Endothelial cell of umbilical vein (primary cell): ENCODE measurements around the gene GALNT14. TPM values are rescaled to one million over a fixed set of nuclear protein-coding genes. Genes with fewer than 3 reads are reported as not detected.

ENCODE experiments used
- BruUV-seq: library from RNA; stranded (reverse); fragments of 400-500 nt; replicated peaks from 2 replicates; lab custom pipeline; 2021; lab: Mats Ljungman, UMichigan
- CTCF ChIA-PET: fragments of 300-600, 350-600 bp; sonication (Branson Sonifier 250); formaldehyde crosslinking; loops from one replicate; lab custom pipeline; 2021; ENCODE audit warnings: antibody characterized with exemption, inconsistent platforms; lab: Charles Lee
- POLR2A ChIA-PET: fragments of 300-600, 350-600 bp; sonication (Branson Sonifier 250); formaldehyde crosslinking; loops from one replicate; lab custom pipeline; 2021; ENCODE audit warnings: antibody characterized with exemption, inconsistent platforms; lab: Charles Lee
- DNase-seq: peaks from one replicate; pipeline ENCODE4 v3.0.0-alpha.2; 2011; ENCODE audit warnings: low read depth, low spot score
- FAIRE-seq: peaks from 2 replicates; lab custom pipeline; 2011; peaks lifted over from hg19 to GRCh38; lab: Jason Lieb, UNC
- H2AFZ ChIP-seq: 2 replicates; pipeline ENCODE4 v1.6.0; 2012; ENCODE audit warnings: low read depth, low read length, control low read depth, inconsistent platforms
- H3K27ac ChIP-seq: 2 replicates; pipeline ENCODE4 v1.5.1; 2011; ENCODE audit warnings: low read depth, mild to moderate bottlenecking, control low read depth, low read length, moderate library complexity; ENCODE audit not compliant: insufficient read depth
- H3K27me3 ChIP-seq, 2 experiments: 2 replicates each; pipeline versions ENCODE4 v1.6.0 to v1.6.1; 2011; ENCODE audit warnings: low read length in 2 of 2, mixed read lengths in 1 of 2; ENCODE audit not compliant: control insufficient read depth in 2 of 2, insufficient read depth in 2 of 2
- H3K36me3 ChIP-seq, 2 experiments: 2 replicates in 1 of 2; 3 replicates in 1 of 2; pipeline ENCODE4 v1.5.1; 2011; ENCODE audit warnings: low read length in 2 of 2, mild to moderate bottlenecking in 1 of 2, moderate library complexity in 1 of 2; ENCODE audit not compliant: control insufficient read depth in 2 of 2, insufficient read depth in 2 of 2; ENCODE audit errors: extremely low read depth in 1 of 2
- H3K4me1 ChIP-seq: 3 replicates; pipeline ENCODE4 v1.5.1; 2011; ENCODE audit warnings: mild to moderate bottlenecking, low read length; ENCODE audit not compliant: control insufficient read depth, insufficient read depth; ENCODE audit errors: extremely low read depth
- H3K4me2 ChIP-seq: 2 replicates; pipeline ENCODE4 v1.6.1; 2011; ENCODE audit warnings: low read length, control low read depth, mixed read lengths; ENCODE audit not compliant: insufficient read depth
- H3K4me3 ChIP-seq, 3 experiments: fragments of 200-600 bp in 1 of 3; sonication (generic), shearing (Covaris generic) in 1 of 3; replicated peaks in 1 of 3; 2 replicates each; pipeline ENCODE4 v1.5.1; 2011 to 2016; ENCODE audit warnings: control low read depth in 3 of 3, low read length in 3 of 3, mild to moderate bottlenecking in 2 of 3, inconsistent platforms in 1 of 3, low read depth in 1 of 3, moderate library complexity in 1 of 3; ENCODE audit not compliant: insufficient read depth in 1 of 3
- H3K79me2 ChIP-seq: 2 replicates; pipeline ENCODE4 v1.6.0; 2012; ENCODE audit warnings: low read length, inconsistent platforms; ENCODE audit not compliant: control insufficient read depth, insufficient read depth
- H3K9ac ChIP-seq: replicated peaks from 2 replicates; pipeline ENCODE3; 2011; ENCODE audit warnings: low read length, control low read depth; ENCODE audit not compliant: insufficient read depth; ENCODE audit errors: extremely low read depth
- H3K9me1 ChIP-seq: replicated peaks from 3 replicates; pipeline ENCODE4 v1.6.0; 2011; ENCODE audit warnings: mild to moderate bottlenecking, low read length; ENCODE audit not compliant: control insufficient read depth, insufficient read depth; ENCODE audit errors: extremely low read depth
- H3K9me3 ChIP-seq: replicated peaks from 2 replicates; pipeline ENCODE4 v1.5.1; 2012; ENCODE audit warnings: low read length, inconsistent platforms; ENCODE audit not compliant: control insufficient read depth, insufficient read depth
- H4K20me1 ChIP-seq: replicated peaks from 2 replicates; pipeline ENCODE3; 2011; ENCODE audit warnings: mild to moderate bottlenecking, low read length; ENCODE audit not compliant: control insufficient read depth, insufficient read depth; ENCODE audit errors: extremely low read depth
- CTCF ChIP-seq, 2 donors: IDR thresholded peaks; 1 replicate in 1 of 2; 2 replicates in 1 of 2; pipeline ENCODE4 v1.5.1; 2011; ENCODE audit warnings: low read length in 2 of 2, mild to moderate bottlenecking in 2 of 2, moderate library complexity in 2 of 2, control low read depth in 1 of 2, inconsistent platforms in 1 of 2, low read depth in 1 of 2; ENCODE audit not compliant: insufficient read depth in 1 of 2; ENCODE audit errors: extremely low read depth in 1 of 2
- EZH2 ChIP-seq: IDR thresholded peaks from 2 replicates; pipeline ENCODE4 v1.6.1; 2012; ENCODE audit warnings: borderline replicate concordance, low read depth, mild to moderate bottlenecking, moderate library complexity, low read length, inconsistent platforms; ENCODE audit not compliant: severe bottlenecking
- FOS ChIP-seq: IDR thresholded peaks from 2 replicates; pipeline ENCODE4 v1.6.1; 2011; ENCODE audit warnings: mild to moderate bottlenecking, low read length, moderate library complexity, borderline replicate concordance; ENCODE audit not compliant: insufficient read depth
- GATA2 ChIP-seq: IDR thresholded peaks from 2 replicates; pipeline ENCODE4 v1.7.0; 2011; ENCODE audit warnings: low read depth, mild to moderate bottlenecking, moderate library complexity, mixed read lengths, low read length; ENCODE audit not compliant: insufficient read length, insufficient read depth
- JUN ChIP-seq: IDR thresholded peaks from 2 replicates; pipeline ENCODE4 v1.6.1; 2011; ENCODE audit warnings: borderline replicate concordance, low read depth; ENCODE audit not compliant: insufficient read length, insufficient read depth
- MYC ChIP-seq: IDR thresholded peaks from one replicate; pipeline ENCODE4 v1.6.1; 2011; ENCODE audit warnings: mild to moderate bottlenecking, low read depth, low read length
- POLR2A ChIP-seq: IDR thresholded peaks from 2 replicates; pipeline ENCODE4 v1.6.1; 2012; ENCODE audit warnings: low read depth, mild to moderate bottlenecking, control low read depth, low read length
- POLR2AphosphoS5 ChIP-seq: IDR thresholded peaks from 2 replicates; pipeline ENCODE4 v1.6.1; 2012; ENCODE audit warnings: low read depth, mild to moderate bottlenecking, control low read depth, low read length, moderate library complexity; ENCODE audit not compliant: insufficient read depth
- dilution Hi-C: fragments of 300-500 bp; cut with MboI; formaldehyde crosslinking; loops from one replicate; pipeline ENCODE4 v1.15.0; 2019; ENCODE audit warnings: low sequenced_read_pairs; ENCODE audit not compliant: extremely low pct_ligation_motif_present
- intact Hi-C: fragments of 100-400 bp; cut with micrococcal nuclease; formaldehyde crosslinking; loops from one replicate; pipeline ENCODE4 v1.10.0; 2022
- polyA plus RNA-seq, 4 experiments: library from polyadenylated mRNA; depleted of rRNA in 3 of 4; stranded (reverse) in 3 of 4; unstranded in 1 of 4; fragments of >200 nt; gene quantifications; 2 replicates each; pipeline versions ENCODE4 v1.2.1 to v1.2.3, GENCODE V29; 2011 to 2012; ENCODE audit warnings: missing spikeins in 1 of 4
- total RNA-seq: library from RNA; stranded (reverse); gene quantifications from 2 replicates; pipeline ENCODE4 v1.2.3, GENCODE V29; 2021
- TF ChIP-seq, protein P1 (sequence below): IDR thresholded peaks from 2 replicates; pipeline ENCODE4 v1.6.1; 2011; ENCODE audit not compliant: insufficient read depth, insufficient read length

GALNT14 gene
- total and polyA plus RNA-seq, 2 donors (not counting 3 experiments of a cell fraction or from before 2014, with no cell fraction given), result 0.04 to 0.40 TPM

DNA sequence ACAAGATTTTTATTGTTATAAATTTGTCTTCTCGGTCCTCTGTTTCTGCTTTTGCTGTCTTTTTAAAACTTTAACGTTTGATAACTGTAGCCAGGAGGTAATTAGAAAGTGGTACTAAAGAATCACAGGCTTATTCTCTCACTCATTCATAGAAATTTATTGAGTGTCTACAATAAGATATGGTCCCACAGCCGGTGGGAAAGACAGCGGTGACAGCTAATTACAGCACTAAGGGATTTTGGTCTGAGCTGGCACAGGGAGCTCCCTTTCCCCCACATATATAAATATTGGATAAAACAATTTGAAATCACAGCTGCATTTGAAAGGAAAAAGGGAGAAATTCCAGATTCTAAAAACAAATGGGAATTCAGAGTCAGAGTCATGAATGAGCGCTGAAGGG lies 237.9 kb downstream of the GALNT14 start:
- no peak for TF ChIP-seq POLR2A
- no peak for TF ChIP-seq FOS
- TF ChIP-seq, protein P1, sequence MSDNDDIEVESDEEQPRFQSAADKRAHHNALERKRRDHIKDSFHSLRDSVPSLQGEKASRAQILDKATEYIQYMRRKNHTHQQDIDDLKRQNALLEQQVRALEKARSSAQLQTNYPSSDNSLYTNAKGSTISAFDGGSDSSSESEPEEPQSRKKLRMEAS, result no peak
- no peak for TF ChIP-seq POLR2AphosphoS5
- TF ChIP-seq GATA2, result no peak
- TF ChIP-seq EZH2, result no peak
- no peak for TF ChIP-seq MYC
- no peak for TF ChIP-seq CTCF (IDR thresholded peaks at IDR 0.05; ENCODE audit: extremely low read depth in 1 of 2, insufficient read depth in 1 of 2, low read depth in 1 of 2, low read length in 2 of 2)
- TF ChIP-seq JUN, result no peak
- no peak overlapping the region for H3K9ac ChIP-seq
- POLR2A ChIA-PET, result no interaction called here
- intact Hi-C loops (no loop called here), dilution Hi-C loops (no loop called here)
- H3K36me3 ChIP-seq, result no peaks in the 10 kb centered on the region
- H3K27ac ChIP-seq, result no peak overlapping the region
- DNase-seq (no peak), FAIRE-seq (no peak)
- H3K9me1 ChIP-seq, result no peaks in the 10 kb centered on the region
- H3K4me2 ChIP-seq, result no peak overlapping the region
- H2AFZ ChIP-seq, result no peak overlapping the region
- no peak overlapping the region for H3K4me3 ChIP-seq
- H3K4me1 ChIP-seq, result no peaks in the 10 kb centered on the region
- peaks cover 4% of the 10 kb centered on the region for H3K9me3 ChIP-seq
- H4K20me1 ChIP-seq, result no peaks in the 10 kb centered on the region
- CTCF ChIA-PET, result no interaction called here
- H3K27me3 ChIP-seq, result no peaks in the 10 kb centered on the region
- no TSS peak for BruUV-seq
- no peaks in the 10 kb centered on the region for H3K79me2 ChIP-seq
